HepG2 (cell line): ENCODE results near the gene CMYA5. TPM values are rescaled to one million over a fixed set of nuclear protein-coding genes. Genes with fewer than 3 reads are reported as not detected.

ENCODE experiments used
- CHCHD3 ChIP-seq: sonication (generic); formaldehyde crosslinking; IDR thresholded peaks from 2 replicates; pipeline ENCODE4 v1.8.0; 2022; ENCODE audit warnings: mild to moderate bottlenecking, missing genetic modification reagents, moderate library complexity
- MEF2D ChIP-seq: sonication (generic); formaldehyde crosslinking; IDR thresholded peaks from 2 replicates; pipeline ENCODE4 v1.5.1; 2020; ENCODE audit warnings: mild to moderate bottlenecking, missing genetic modification reagents
- U2AF2 ChIP-seq: fragments of 200-400 bp; formaldehyde crosslinking; IDR thresholded peaks from 2 replicates; pipeline ENCODE4 v1.6.1; 2017; ENCODE audit warnings: low read depth, mild to moderate bottlenecking, low read length
- ZFX ChIP-seq: sonication (generic); formaldehyde crosslinking; IDR thresholded peaks from 2 replicates; pipeline ENCODE4 v1.4.0; 2020; ENCODE audit warnings: mild to moderate bottlenecking, low read depth, missing genetic modification reagents, moderate library complexity
- ZNF441 ChIP-seq: sonication (generic); formaldehyde crosslinking; IDR thresholded peaks from 2 replicates; pipeline ENCODE4 v1.7.0; 2021; ENCODE audit warnings: missing genetic modification reagents, borderline replicate concordance
- polyA plus RNA-seq, 8 experiments: library from polyadenylated mRNA; depleted of rRNA in 3 of 8; stranded (reverse) in 7 of 8; unstranded in 1 of 8; fragments of >200 nt; fragmentation: Illumina TruSeq in 4 of 8; extraction: Trizol in 4 of 8; gene quantifications; 2 replicates each; pipeline versions ENCODE4 v1.2.1 to v1.2.3, GENCODE V29; 2011 to 2016; ENCODE audit warnings: low read depth in 4 of 8, missing spikeins in 1 of 8, mixed read lengths in 1 of 8; ENCODE audit not compliant: insufficient read depth in 1 of 8
- total RNA-seq, 5 experiments: library from RNA; depleted of rRNA; stranded (reverse); fragments of >200 nt; fragmentation: Illumina TruSeq; extraction: Trizol; gene quantifications; 2 replicates each; pipeline ENCODE4 v1.2.3, GENCODE V29; 2016; ENCODE audit warnings: low read depth in 1 of 5
- TF ChIP-seq, protein P1 (sequence below): sonication (generic); formaldehyde crosslinking; IDR thresholded peaks from 2 replicates; pipeline ENCODE4 v1.9.0; 2021; ENCODE audit warnings: missing genetic modification reagents, borderline replicate concordance
- TF ChIP-seq, protein P2 (sequence below): sonication (generic); formaldehyde crosslinking; IDR thresholded peaks from 2 replicates; pipeline ENCODE4 v1.5.1; 2020; ENCODE audit warnings: mild to moderate bottlenecking, missing genetic modification reagents, borderline replicate concordance
- TF ChIP-seq, protein P3 (sequence below): IDR thresholded peaks from 2 replicates; pipeline ENCODE4 v1.6.1; 2016; ENCODE audit warnings: missing compliant biosample characterization, missing genetic modification reagents, borderline replicate concordance
- TF ChIP-seq, protein P4 (sequence below): sonication (generic); formaldehyde crosslinking; conservative IDR thresholded peaks from 2 replicates; pipeline ENCODE4 v1.8.0; 2022; ENCODE audit warnings: missing genetic modification reagents
- TF ChIP-seq, protein P5 (sequence below): sonication (generic); formaldehyde crosslinking; IDR thresholded peaks from 2 replicates; pipeline ENCODE4 v1.8.0; 2022; ENCODE audit warnings: missing genetic modification reagents, mild to moderate bottlenecking, moderate library complexity, borderline replicate concordance
- TF ChIP-seq, protein P6 (sequence below): sonication (generic); formaldehyde crosslinking; IDR thresholded peaks from 2 replicates; pipeline ENCODE4 v1.8.0; 2022; ENCODE audit warnings: mild to moderate bottlenecking, missing genetic modification reagents, moderate library complexity

Gene CMYA5
- total and polyA plus RNA-seq, 2 of the 13 experiments (the other 11 are each of a cell fraction or from before 2014, with no cell fraction given) = 0.13 to 0.51 TPM

DNA sequence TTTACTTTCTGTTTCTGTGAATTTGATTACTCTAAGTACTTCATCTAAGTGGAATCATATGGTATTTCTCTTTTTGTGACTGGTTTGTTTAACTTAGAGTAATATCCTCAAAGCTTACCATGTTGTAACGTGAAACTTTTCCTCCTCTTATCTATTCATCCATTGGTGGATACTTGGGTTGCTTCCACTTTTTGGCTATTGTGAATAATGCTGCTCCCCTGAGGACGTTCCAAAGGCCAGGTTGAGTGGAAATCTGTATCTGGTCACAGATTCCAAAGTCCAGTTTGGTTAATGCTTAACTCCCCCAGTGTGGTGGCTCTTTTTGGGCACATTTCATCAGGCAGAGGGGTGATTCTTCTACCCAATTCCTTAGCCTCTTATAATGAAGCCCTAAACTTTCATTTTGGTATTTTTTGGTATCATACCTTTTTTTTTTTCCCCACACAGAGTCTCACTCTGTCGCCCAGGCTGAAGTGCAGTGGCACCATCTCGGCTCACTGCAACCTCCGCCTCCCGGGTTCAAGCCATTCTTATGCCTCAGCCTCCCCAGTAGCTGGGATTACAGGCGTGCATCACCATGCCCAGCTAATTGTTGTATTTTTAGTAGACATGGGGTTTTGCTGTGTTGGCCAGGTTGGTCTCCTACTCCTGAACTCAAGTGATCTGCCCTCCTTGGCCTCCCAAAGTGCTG lies 65.4 kb downstream of the CMYA5 start (continued):
- TF ChIP-seq, protein P1, sequence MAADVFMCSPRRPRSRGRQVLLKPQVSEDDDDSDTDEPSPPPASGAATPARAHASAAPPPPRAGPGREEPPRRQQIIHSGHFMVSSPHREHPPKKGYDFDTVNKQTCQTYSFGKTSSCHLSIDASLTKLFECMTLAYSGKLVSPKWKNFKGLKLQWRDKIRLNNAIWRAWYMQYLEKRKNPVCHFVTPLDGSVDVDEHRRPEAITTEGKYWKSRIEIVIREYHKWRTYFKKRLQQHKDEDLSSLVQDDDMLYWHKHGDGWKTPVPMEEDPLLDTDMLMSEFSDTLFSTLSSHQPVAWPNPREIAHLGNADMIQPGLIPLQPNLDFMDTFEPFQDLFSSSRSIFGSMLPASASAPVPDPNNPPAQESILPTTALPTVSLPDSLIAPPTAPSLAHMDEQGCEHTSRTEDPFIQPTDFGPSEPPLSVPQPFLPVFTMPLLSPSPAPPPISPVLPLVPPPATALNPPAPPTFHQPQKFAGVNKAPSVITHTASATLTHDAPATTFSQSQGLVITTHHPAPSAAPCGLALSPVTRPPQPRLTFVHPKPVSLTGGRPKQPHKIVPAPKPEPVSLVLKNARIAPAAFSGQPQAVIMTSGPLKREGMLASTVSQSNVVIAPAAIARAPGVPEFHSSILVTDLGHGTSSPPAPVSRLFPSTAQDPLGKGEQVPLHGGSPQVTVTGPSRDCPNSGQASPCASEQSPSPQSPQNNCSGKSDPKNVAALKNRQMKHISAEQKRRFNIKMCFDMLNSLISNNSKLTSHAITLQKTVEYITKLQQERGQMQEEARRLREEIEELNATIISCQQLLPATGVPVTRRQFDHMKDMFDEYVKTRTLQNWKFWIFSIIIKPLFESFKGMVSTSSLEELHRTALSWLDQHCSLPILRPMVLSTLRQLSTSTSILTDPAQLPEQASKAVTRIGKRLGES (CRISPR knock-in tag) = no peak
- TF ChIP-seq, protein P2, sequence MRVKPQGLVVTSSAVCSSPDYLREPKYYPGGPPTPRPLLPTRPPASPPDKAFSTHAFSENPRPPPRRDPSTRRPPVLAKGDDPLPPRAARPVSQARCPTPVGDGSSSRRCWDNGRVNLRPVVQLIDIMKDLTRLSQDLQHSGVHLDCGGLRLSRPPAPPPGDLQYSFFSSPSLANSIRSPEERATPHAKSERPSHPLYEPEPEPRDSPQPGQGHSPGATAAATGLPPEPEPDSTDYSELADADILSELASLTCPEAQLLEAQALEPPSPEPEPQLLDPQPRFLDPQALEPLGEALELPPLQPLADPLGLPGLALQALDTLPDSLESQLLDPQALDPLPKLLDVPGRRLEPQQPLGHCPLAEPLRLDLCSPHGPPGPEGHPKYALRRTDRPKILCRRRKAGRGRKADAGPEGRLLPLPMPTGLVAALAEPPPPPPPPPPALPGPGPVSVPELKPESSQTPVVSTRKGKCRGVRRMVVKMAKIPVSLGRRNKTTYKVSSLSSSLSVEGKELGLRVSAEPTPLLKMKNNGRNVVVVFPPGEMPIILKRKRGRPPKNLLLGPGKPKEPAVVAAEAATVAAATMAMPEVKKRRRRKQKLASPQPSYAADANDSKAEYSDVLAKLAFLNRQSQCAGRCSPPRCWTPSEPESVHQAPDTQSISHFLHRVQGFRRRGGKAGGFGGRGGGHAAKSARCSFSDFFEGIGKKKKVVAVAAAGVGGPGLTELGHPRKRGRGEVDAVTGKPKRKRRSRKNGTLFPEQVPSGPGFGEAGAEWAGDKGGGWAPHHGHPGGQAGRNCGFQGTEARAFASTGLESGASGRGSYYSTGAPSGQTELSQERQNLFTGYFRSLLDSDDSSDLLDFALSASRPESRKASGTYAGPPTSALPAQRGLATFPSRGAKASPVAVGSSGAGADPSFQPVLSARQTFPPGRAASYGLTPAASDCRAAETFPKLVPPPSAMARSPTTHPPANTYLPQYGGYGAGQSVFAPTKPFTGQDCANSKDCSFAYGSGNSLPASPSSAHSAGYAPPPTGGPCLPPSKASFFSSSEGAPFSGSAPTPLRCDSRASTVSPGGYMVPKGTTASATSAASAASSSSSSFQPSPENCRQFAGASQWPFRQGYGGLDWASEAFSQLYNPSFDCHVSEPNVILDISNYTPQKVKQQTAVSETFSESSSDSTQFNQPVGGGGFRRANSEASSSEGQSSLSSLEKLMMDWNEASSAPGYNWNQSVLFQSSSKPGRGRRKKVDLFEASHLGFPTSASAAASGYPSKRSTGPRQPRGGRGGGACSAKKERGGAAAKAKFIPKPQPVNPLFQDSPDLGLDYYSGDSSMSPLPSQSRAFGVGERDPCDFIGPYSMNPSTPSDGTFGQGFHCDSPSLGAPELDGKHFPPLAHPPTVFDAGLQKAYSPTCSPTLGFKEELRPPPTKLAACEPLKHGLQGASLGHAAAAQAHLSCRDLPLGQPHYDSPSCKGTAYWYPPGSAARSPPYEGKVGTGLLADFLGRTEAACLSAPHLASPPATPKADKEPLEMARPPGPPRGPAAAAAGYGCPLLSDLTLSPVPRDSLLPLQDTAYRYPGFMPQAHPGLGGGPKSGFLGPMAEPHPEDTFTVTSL = peak; percentile 89; the same call in 1 of the 2 replicates
- TF ChIP-seq ZNF441 (CRISPR knock-in tag) (no peak), MEF2D (CRISPR knock-in tag) (no peak), U2AF2 (no peak), CHCHD3 (CRISPR knock-in tag) (no peak), ZFX (CRISPR knock-in tag) (no peak)
- TF ChIP-seq, protein P3, sequence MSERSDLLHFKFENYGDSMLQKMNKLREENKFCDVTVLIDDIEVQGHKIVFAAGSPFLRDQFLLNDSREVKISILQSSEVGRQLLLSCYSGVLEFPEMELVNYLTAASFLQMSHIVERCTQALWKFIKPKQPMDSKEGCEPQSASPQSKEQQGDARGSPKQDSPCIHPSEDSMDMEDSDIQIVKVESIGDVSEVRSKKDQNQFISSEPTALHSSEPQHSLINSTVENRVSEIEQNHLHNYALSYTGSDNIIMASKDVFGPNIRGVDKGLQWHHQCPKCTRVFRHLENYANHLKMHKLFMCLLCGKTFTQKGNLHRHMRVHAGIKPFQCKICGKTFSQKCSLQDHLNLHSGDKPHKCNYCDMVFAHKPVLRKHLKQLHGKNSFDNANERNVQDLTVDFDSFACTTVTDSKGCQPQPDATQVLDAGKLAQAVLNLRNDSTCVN (CRISPR knock-in tag) = no peak
- TF ChIP-seq, protein P4, sequence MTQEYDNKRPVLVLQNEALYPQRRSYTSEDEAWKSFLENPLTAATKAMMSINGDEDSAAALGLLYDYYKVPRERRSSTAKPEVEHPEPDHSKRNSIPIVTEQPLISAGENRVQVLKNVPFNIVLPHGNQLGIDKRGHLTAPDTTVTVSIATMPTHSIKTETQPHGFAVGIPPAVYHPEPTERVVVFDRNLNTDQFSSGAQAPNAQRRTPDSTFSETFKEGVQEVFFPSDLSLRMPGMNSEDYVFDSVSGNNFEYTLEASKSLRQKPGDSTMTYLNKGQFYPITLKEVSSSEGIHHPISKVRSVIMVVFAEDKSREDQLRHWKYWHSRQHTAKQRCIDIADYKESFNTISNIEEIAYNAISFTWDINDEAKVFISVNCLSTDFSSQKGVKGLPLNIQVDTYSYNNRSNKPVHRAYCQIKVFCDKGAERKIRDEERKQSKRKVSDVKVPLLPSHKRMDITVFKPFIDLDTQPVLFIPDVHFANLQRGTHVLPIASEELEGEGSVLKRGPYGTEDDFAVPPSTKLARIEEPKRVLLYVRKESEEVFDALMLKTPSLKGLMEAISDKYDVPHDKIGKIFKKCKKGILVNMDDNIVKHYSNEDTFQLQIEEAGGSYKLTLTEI (CRISPR knock-in tag) = no peak
- TF ChIP-seq, protein P5, sequence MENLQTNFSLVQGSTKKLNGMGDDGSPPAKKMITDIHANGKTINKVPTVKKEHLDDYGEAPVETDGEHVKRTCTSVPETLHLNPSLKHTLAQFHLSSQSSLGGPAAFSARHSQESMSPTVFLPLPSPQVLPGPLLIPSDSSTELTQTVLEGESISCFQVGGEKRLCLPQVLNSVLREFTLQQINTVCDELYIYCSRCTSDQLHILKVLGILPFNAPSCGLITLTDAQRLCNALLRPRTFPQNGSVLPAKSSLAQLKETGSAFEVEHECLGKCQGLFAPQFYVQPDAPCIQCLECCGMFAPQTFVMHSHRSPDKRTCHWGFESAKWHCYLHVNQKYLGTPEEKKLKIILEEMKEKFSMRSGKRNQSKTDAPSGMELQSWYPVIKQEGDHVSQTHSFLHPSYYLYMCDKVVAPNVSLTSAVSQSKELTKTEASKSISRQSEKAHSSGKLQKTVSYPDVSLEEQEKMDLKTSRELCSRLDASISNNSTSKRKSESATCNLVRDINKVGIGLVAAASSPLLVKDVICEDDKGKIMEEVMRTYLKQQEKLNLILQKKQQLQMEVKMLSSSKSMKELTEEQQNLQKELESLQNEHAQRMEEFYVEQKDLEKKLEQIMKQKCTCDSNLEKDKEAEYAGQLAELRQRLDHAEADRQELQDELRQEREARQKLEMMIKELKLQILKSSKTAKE = no peak
- TF ChIP-seq, protein P6, sequence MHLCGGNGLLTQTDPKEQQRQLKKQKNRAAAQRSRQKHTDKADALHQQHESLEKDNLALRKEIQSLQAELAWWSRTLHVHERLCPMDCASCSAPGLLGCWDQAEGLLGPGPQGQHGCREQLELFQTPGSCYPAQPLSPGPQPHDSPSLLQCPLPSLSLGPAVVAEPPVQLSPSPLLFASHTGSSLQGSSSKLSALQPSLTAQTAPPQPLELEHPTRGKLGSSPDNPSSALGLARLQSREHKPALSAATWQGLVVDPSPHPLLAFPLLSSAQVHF = no peak
